Cardiac fibroblast (primary cell): ENCODE results near the gene CHCHD5.
"Not testable (repeated sequence)": the region's sequence is repeated elsewhere in the genome, so short reads cannot be mapped to it uniquely, and the experiment has no call there.

Experiments used
- DNase-seq, 2 donors: peaks; one replicate each; pipeline versions ENCODE4 v3.0.0 to v3.0.0-alpha.2; 2010; ENCODE audit warnings: low read depth in 2 of 2
- H3K4me3 ChIP-seq, 2 donors: replicated peaks in 1 of 2; 1 replicate in 1 of 2; 2 replicates in 1 of 2; pipeline ENCODE4 v1.5.1; 2011; ENCODE audit warnings: low read depth in 2 of 2, low read length in 2 of 2, mild to moderate bottlenecking in 2 of 2, moderate library complexity in 1 of 2
- CTCF ChIP-seq: IDR thresholded peaks from one replicate; pipeline ENCODE4 v1.5.1; 2011; ENCODE audit warnings: low read depth, mild to moderate bottlenecking, low read length, inconsistent platforms

The CHCHD5 gene

GRCh38 chr2:112584134-112584890 lies at the start of gene CHCHD5:
TSS of gene CHCHD5 (plus strand) at chr2:112584609. CDS start at chr2:112584648, 39 bp downstream.
- DNase-seq, result peak; percentile 98
- peak within 1 kb of the TSS; percentile 60 to 69 for H3K4me3 ChIP-seq
- no peak for TF ChIP-seq CTCF

GRCh38 chr2:112534826-112535225 lies 49.6 kb upstream of the CHCHD5 start:
- DNase-seq, result no peak
- no peak overlapping the region for H3K4me3 ChIP-seq
- TF ChIP-seq CTCF, result no peak

- H3K4me3 ChIP-seq, DNase-seq: not testable (repeated sequence)
Observed at GRCh38 chr2:112536665-112537064, 47.7 kb upstream of the CHCHD5 start.

GRCh38 chr2:112539306-112539705 lies 45.1 kb upstream of the CHCHD5 start:
- DNase-seq, result no peak
- H3K4me3 ChIP-seq, result no peak overlapping the region
- TF ChIP-seq CTCF, result no peak

GRCh38 chr2:112540906-112541305 lies 43.5 kb upstream of the CHCHD5 start:
- TF ChIP-seq CTCF, result no peak
- no peak for DNase-seq
- no peak overlapping the region for H3K4me3 ChIP-seq

GRCh38 chr2:112541315-112542122 lies 42.9 kb upstream of the CHCHD5 start:
- no peak for TF ChIP-seq CTCF
- peak overlapping the region; percentile 82 to 94 for H3K4me3 ChIP-seq
- DNase-seq, result peak; percentile 3 to 69

- DNase-seq, result peak; percentile 75 to 83
- H3K4me3 ChIP-seq, result peak within 1 kb of the TSS; percentile 82 to 94
- no peak for TF ChIP-seq CTCF
Observed at GRCh38 chr2:112542123-112542983, 42.1 kb upstream of the CHCHD5 start, which contains the start of gene POLR1B. TSS of gene POLR1B (plus strand) at chr2:112542465. CDS start at chr2:112542495, 30 bp downstream.
